HG02623 (cell line): Measurements from ENCODE around the gene RPRD1A.
"Not testable (repeated sequence)": the region's sequence is repeated elsewhere in the genome, so short reads cannot be mapped to it uniquely, and the experiment has no call there.

Experiments used
- ATAC-seq: cut with Tn5 transposase; IDR thresholded peaks from one replicate; pipeline ENCODE4 v1.9.1; 2021; ENCODE audit warnings: moderate library complexity; ENCODE audit not compliant: unreplicated experiment

Gene RPRD1A

GRCh38 chr18:36078751-36079529, 11.6 kb upstream of the RPRD1A start:
- no peak for ATAC-seq

DNA sequence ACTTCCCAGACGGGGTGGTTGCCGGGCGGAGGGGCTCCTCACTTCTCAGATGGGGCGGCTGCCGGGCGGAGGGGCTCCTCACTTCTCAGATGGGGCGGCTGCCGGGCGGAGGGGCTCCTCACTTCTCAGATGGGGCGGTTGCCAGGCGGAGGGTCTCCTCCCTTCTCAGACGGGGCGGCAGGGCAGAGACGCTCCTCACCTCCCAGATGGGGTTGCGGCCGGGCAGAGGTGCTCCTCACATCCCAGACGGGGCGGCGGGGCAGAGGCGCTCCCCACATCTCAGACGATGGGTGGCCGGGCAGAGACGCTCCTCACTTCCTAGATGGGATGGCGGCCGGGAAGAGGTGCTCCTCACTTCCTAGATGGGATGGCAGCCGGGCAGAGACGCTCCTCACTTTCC, 10.4 kb upstream of the RPRD1A start:
- ATAC-seq = not testable (repeated sequence)

GRCh38 chr18:36075862-36076587, 8.7 kb upstream of the RPRD1A start:
- peak; percentile 47 for ATAC-seq

DNA sequence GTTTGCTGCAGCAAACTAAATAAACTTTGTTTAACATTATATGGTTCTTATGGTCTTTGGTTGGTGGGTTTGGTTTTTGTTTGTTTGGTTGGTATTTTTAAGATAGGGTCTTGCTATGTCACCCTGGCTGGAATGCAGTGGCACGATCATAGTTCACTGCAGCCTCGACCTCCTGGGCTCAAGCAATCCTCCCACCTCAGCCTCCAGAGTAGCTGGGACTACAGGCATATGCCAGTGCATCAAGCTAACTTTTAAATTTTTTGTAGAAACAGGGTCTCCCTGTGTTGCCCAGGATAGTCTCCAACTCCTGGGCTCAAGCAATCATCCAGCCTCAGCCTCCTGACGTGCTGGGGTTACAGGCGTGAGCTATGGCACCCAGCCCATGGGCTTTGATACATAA, 7.1 kb upstream of the RPRD1A start:
- no peak for ATAC-seq

DNA sequence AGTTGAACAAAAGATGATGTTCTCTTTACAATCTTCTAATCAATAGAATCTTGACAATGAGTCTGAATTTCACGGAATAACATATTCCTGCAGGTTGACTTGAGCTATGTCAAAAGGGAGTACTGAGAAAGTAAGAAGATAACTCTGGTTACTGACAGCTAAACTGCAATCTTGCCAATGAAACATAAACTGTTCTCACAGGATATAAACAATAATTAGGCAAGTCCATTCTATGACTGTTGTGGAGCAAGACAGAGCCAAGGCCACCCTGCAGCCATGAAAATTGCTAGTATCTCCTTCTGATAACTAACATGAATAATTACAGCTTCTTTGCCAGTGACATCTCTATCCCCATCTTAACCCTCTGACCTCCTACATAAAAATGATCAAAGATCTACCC, 6.3 kb upstream of the RPRD1A start:
- ATAC-seq = no peak

DNA sequence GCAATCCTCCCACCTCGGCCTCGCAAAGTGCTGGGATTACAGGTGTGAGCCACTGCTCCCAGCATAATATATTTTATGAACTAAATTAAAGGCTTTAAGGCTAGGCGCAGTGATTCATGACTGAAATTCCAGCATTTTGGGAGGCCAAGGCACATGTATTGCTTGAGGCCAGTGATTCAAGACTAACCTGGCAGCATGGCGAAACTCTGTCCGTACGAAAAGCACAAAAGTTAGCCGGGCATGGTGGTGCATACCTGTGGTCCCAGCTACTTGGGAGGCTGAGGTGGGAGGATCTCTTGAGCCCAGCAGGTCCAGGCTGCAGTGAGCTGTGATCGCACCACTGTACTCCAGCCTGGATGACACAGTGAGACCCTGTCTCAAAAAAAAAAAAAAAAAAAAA, 5.0 kb upstream of the RPRD1A start:
- not testable (repeated sequence) for ATAC-seq

DNA sequence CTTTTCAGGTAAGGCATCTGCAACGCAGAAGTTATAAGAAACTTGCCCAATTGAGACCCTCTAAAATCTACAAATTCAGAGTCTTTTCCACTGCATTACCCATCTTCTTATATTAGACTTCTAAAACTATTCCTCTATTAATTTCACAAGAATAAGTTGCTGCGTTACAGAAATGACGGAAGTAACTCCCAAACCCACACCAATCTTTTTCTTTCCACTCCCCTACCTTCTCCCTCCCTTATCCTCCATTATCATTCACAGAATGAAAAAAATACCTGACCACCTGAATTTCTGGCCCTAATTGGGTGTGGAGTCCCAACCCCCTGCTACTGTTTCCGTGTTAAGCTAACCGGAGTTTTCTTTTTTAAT, 689 bp downstream of the RPRD1A start:
- no peak for ATAC-seq

- ATAC-seq = no peak
Measured at GRCh38 chr18:36066001-36066400, 1.4 kb downstream of the RPRD1A start.

GRCh38 chr18:36064809-36065079, 2.6 kb downstream of the RPRD1A start:
- ATAC-seq = not testable (repeated sequence)

DNA sequence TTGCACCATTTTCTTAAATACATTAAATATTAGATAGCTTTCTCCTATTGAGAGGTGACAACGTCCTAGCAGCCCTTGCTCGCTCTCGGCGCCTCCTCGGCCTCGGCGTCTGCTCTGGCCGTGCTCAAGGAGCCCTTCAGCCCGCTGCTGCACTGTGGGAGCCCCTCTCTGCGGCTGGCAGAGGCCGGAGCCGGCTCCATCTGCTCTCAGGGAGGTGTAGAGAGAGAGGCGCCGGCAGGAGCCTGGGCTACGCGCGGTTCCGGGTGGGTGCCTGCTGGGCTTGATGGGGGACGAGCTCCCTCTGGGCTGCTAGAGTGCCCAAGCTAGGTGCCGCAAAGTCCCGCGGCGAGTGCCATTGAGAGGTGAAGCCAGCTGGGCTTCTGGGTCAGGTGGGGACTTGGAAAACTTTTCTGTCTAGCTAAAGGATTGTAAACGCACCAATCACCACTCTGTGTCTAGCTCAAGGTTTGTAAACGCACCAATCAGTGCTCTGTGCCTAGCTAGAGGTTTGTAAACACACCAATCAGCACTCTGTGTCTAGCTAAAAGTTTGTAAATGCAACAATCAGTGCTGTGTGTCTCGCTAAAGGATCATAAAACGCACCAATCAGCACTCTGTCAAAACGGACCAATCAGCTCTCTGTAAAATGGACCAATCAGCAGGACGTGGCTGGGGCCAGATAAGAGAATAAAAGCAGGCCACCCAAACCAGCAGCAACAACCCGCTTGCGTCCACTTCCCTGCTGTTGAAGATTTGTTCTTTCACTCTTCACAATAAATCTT, 3.1 kb downstream of the RPRD1A start:
- no peak for ATAC-seq

DNA sequence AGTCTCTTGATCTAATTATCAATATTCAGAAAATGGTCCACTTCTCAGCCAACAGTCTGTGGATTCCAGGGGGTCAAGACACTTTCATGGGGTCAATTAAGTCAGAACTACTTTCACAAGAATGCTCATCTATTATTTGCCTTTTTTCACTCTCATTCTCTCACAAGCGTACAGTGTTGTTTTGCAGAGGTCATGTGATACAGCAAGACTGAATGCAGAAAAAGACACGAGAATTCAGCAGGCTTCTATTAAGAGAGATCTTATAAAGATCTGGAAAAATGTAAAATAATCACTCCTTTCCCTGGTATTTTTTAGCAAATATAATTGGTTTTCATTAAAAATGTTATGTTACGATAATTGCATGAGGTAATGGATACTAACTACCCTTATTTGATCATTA, 8.7 kb downstream of the RPRD1A start:
- ATAC-seq = no peak

DNA sequence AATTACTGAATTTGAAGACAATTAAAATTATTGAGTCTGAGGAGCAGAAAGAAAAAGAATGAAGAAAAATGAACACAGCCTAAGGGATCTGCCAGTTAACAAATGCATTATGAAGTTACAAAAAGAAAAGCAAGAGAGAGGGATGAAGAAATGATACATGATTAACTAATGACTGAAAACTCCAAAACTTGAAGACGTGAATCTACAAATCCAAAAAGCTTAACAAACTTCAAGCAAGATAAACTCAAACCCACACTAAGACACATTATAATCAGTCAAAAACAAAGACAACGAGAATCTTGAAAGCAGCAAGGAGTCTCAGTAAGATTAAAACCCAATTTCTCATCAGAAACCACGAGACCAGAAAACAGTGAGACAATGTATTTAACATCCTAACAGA, 15.6 kb downstream of the RPRD1A start:
- no peak for ATAC-seq

- no peak for ATAC-seq
Measured at GRCh38 chr18:36050479-36050878, 16.9 kb downstream of the RPRD1A start.

DNA sequence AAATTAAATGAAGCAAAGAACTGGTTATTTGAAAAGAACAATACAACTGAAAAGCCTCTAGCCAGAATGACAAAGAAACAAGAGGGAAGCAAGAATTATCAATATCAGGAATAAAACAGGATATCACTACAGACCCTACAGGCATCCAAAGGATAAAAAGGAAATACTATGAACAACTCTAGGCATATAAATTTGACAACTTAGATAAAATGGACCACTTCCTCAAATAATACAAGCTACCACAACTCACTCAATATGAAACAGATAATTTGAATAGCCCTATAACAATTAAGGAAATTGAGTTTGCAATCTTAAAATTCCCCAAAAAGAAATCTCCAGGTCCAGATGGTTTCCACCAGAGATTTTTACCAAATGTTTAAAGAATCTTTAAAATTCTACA, 19.8 kb downstream of the RPRD1A start:
- no peak for ATAC-seq

GRCh38 chr18:36046898-36047297, 20.5 kb downstream of the RPRD1A start:
- ATAC-seq = no peak

- no peak for ATAC-seq
Measured at GRCh38 chr18:36045241-36045991, 21.9 kb downstream of the RPRD1A start.

DNA sequence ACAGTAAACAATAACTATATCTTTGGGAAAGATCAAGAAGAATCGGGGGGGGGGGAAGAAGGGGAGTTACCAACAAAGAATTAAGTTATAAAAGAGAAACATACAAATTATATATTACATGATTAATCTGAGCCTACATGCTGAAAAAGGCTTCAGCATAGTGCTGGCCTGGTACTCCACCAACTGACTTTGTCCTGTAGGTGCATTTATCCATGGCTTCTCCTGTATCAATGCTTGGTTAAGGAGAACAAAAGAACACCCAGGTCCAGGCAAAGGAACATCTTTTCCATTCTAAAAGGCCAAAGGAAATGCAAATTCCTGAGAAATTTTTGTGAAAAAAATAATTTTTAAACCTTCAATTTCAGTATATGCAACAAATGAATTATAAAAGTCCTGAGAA, 24.2 kb downstream of the RPRD1A start:
- ATAC-seq = no peak

DNA sequence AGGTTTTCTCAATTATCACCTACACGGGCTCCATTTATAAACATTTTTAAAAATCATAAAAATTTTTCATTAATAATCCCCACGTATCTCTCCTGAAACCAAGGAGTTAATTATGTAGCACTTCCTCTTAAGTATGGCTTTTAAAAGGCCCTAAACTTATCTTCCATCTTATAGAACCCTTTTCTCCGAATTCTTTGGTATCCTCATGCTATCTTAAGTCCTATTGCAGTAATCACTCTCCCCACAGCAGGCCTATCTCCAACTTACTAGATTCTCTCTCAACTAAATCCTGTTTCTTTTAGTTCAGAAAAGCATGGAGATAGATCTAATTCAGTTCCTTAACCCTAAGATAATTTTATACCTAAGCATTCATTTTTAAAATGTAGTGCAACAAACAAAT, 26.2 kb downstream of the RPRD1A start:
- no peak for ATAC-seq

DNA sequence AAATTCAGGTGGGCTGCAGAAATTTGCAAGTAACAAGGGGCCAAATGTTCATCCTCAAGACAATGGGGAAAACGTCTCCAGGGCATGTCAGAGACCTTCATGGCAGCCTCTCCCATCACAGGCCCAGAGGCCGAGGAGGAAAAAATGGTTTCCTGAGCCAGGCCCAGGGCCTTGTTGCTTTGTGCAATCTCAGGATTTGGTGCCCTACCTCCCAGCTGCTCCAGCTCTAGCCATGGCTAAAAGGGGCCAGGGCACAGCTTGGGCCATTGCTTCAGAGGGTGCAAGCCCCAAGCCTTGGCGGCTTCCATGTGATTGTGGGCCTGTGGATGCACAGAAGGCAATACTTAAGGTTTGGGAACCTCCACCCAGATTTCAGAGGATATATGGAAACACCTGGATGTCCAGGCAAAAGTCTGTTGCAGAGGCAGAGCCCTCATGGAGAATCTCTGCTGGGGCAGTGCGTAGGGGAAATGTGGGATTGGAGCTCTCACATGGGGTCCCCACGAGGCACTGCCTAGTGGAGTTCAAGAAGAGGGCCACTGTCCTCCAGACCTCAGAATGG, 29.2 kb downstream of the RPRD1A start:
- no peak for ATAC-seq

- ATAC-seq = no peak
Measured at GRCh38 chr18:36035253-36035652, 32.1 kb downstream of the RPRD1A start.

- no peak for ATAC-seq
Measured at GRCh38 chr18:36034299-36034895, 33.0 kb downstream of the RPRD1A start.
